ENCODE measurements around the gene ZFAND3. TPM values are rescaled to one million over a fixed set of nuclear protein-coding genes. Genes with fewer than 3 reads are reported as not detected.
"Not testable (repeated sequence)": the region's sequence is repeated elsewhere in the genome, so short reads cannot be mapped to it uniquely, and the experiment has no call there.

Gene ZFAND3
- total RNA-seq, 2 donors from 2014 or later = 53.8 to 69.3 TPM

- intact Hi-C loops (cut with DNase I) = no loop called here
- no peak for DNase-seq (ENCODE audit: low spot score)
Measured at GRCh38 chr6:38119516-38119915, 300.0 kb downstream of the ZFAND3 start.

DNA sequence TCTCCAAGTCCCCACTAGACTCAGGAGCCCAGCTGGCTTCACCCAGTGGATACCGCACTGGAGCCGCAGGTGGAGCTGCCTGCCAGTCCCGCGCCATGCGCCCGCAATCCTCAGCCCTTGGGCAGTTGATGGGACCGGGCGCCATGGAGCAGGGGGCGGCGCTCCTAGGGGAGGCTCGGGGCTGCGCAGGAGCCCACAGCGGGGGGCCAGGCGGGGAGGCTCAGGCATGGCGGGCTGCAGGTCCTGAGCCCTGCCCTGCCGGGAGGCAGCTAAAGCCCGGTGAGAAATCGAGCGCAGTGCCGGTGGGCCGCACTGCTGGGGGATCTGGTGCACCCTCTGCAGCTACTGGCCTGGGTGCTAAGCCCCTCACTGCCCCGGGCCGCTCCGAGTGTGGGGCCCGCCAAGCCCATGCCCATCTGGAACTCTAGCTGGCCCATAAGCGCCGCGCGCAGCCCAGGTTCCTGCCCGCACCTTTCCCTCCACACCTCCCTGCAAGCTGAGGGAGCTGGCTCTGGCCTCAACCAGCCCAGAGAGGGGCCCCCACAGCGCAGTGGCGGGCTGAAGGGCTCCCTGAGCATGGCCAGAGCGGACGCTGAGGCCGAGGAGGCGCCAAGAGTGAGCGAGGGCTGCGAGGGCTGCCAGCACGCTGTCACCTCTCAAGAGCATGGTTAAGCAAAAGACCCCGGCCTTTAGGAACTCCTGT, 304.8 kb downstream of the ZFAND3 start:
- DNase-seq (ENCODE audit: low spot score); intact Hi-C loops (cut with DNase I): not testable (repeated sequence)

GRCh38 chr6:38127284-38127683, 307.8 kb downstream of the ZFAND3 start:
- no peak for DNase-seq (ENCODE audit: low spot score)
- intact Hi-C loops (cut with DNase I) = no loop called here

DNA sequence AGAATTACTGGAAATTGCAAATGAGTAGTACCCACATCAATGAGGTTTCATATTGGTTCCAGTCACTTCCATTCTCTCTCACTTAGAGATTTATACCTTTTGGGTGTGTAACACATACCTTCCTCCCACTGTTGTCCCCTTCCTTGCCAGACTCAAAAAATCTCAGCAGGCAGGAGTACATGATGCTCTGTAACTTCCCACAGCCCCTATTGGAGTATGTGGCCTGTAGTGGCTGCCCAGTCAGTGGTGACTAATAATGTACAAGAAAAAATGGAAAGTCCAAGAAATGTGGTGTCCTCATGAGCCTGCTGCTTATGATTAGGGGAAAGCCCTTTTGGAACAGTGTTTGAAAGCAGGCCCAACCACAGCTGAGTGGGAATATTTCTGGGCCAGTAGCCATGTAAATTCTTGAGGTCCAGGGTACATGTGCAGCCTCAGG, 312.0 kb downstream of the ZFAND3 start:
- intact Hi-C loops (cut with DNase I) = no loop called here
- no peak for DNase-seq (ENCODE audit: low spot score)

DNA sequence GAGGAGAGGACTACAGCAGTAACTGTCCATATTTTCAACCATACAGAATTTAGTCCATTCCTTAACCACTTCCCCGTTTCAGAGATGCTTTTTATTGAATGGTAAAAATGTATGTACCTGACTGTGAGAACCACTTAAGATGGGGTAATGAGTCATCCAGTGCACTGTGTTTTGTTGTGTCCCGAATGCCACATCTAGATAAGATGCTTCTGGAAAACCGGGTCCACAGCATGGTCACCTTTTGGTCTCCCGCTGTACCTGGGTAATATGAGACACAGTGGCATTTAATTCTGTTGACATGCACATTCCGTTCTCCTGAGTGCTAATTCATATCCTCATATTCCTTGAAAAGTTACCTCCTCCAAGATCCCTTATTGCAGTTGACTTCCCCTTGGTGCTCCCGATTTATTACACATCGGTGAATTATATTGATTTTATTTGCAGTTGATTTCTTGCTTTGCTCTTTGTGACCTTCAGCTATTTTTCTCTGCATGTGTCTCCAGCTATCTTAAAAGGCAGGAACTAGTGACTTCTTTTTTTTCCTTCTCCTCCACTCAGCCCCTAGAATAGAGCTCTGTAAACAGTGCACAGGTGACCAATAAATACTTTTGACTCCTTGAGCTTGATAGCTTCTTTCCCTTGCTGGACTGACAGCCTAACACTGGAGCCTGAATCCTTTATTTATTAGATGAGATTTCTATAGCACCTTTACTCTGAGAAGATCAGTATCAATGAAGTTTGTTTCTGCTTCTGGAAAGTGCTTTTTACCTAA, 314.6 kb downstream of the ZFAND3 start:
- intact Hi-C loops (cut with DNase I) = loop anchor here in 1 of 2 donors (2.0 kb wide), 1 partner anchor 31 kb away; no protein-coding TSS in a partner anchor
- DNase-seq (ENCODE audit: low spot score) = no peak

- DNase-seq (ENCODE audit: low spot score) = no peak
- intact Hi-C loops (cut with DNase I) = loop anchor here in 1 of 2 donors (2.0 kb wide), 1 partner anchor 32 kb away; no protein-coding TSS in a partner anchor
Measured at GRCh38 chr6:38134704-38135088, 315.2 kb downstream of the ZFAND3 start.

DNA sequence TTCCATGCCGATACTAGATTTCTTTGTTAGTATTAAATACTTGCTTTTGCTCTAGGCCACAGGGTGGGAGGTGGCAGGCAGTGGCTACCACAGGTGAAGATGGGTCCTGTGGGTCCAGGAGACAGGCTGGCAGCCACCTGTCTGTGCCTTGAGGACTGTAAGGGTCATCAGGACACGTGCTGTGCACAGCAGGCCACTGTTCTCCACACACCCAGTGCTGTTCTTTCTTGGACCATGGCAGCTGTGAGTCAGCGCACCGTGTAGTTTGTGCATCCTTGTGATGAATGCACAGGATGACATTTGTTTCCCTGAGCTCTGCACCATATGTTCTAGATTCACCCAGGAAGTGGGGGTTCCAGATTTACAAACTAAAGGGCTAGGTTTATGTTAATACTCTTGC, 317.0 kb downstream of the ZFAND3 start:
- no peak for DNase-seq (ENCODE audit: low spot score)
- intact Hi-C loops (cut with DNase I) = no loop called here

GRCh38 chr6:38137608-38138265, 318.2 kb downstream of the ZFAND3 start:
- no peak for DNase-seq (ENCODE audit: low spot score)
- intact Hi-C loops (cut with DNase I) = no loop called here

GRCh38 chr6:38138374-38138773, 318.8 kb downstream of the ZFAND3 start:
- DNase-seq (ENCODE audit: low spot score) = no peak
- intact Hi-C loops (cut with DNase I) = no loop called here

GRCh38 chr6:38141085-38141484, 321.6 kb downstream of the ZFAND3 start:
- no peak for DNase-seq (ENCODE audit: low spot score)
- intact Hi-C loops (cut with DNase I) = no loop called here

GRCh38 chr6:38141716-38142115, 322.2 kb downstream of the ZFAND3 start:
- intact Hi-C loops (cut with DNase I) = no loop called here
- DNase-seq (ENCODE audit: low spot score) = no peak

- DNase-seq (ENCODE audit: low spot score) = no peak
- intact Hi-C loops (cut with DNase I) = no loop called here
Measured at GRCh38 chr6:38142178-38142902, 322.8 kb downstream of the ZFAND3 start.

- no peak for DNase-seq (ENCODE audit: low spot score)
- intact Hi-C loops (cut with DNase I) = no loop called here
Measured at GRCh38 chr6:38143191-38144150, 323.9 kb downstream of the ZFAND3 start.

- no peak for DNase-seq (ENCODE audit: low spot score)
- intact Hi-C loops (cut with DNase I) = no loop called here
Measured at GRCh38 chr6:38144365-38144945, 324.9 kb downstream of the ZFAND3 start.

- DNase-seq (ENCODE audit: low spot score) = no peak
- intact Hi-C loops (cut with DNase I) = no loop called here
Measured at GRCh38 chr6:38146021-38146733, 326.6 kb downstream of the ZFAND3 start.

- intact Hi-C loops (cut with DNase I) = no loop called here
Measured at GRCh38 chr6:38146734-38147027, 327.2 kb downstream of the ZFAND3 start.

GRCh38 chr6:38148606-38149005, 329.1 kb downstream of the ZFAND3 start:
- no peak for DNase-seq (ENCODE audit: low spot score)
- intact Hi-C loops (cut with DNase I) = no loop called here

More at GRCh38 chr6:38146734-38147027, 327.2 kb downstream of the ZFAND3 start:
- no peak for DNase-seq (ENCODE audit: low spot score)

DNA sequence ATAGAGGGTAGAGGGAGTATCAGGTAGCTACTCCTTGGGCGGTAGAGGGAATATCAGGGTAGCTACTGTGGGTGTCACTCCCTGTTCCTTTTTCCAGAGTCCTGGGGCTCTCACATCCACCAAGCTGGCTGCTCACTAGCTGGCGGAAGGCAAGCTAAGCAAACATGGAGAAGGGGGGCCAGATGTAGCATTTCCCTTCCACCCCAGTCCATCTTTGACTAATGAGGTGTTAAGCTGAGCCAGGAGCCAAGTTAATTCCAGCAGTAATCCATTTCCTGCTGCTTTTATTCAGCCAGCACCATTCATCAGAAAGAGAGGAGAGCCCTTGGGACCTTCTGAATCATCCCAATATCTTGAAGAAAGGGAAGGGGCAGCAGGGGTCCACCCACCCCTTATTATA, 330.0 kb downstream of the ZFAND3 start:
- intact Hi-C loops (cut with DNase I) = no loop called here
- DNase-seq (ENCODE audit: low spot score) = no peak

Measured in posterior vena cava (tissue), 2 donors.